Left kidney (tissue), 2 donors: ENCODE data around the gene CASP8. TPM values are rescaled to one million over a fixed set of nuclear protein-coding genes. Genes with fewer than 3 reads are reported as not detected.

Experiments
- DNase-seq: peaks from one replicate; pipeline ENCODE4 v3.0.0-alpha.2; 2013
- polyA plus RNA-seq: library from polyadenylated mRNA; unstranded; fragments of 120-200 nt; gene quantifications from one replicate; pipeline ENCODE4 v1.2.1, GENCODE V29; 2013; ENCODE audit not compliant: insufficient read length

Gene CASP8
- polyA plus RNA-seq, 1 donor, result 16.9 TPM

DNA sequence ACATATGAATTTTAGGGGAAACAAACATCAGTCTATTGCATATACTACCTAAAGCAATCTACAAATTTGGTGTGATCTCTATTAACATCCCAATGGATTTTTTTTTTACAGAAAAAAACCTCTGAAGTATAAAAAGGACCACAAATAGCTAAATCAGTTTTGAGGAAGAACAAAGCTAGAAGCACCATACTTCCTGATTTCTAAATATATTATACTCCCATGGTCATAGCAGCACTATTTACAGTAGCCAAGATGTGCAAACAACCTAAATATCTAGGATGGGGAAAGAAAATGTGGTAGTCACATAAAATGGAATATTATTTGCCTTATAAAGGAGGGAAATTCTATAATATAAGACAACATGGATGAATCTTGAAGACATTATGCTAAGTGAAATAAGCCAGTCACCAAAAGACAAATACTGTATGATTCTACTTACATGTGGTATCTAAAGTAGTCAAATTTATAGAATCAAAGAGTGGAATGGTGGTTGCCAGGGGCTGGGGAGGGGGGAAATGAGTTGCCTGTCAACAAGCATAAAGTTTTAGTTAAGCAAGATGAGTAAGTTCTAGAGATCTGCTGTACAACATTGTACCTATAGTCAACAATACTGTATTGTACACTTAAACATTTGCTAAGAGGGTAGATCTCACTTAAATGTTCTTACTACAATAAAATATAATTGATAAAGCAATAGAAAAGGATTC is 17.6 kb upstream of the CASP8 start:
- no peak for DNase-seq

DNA sequence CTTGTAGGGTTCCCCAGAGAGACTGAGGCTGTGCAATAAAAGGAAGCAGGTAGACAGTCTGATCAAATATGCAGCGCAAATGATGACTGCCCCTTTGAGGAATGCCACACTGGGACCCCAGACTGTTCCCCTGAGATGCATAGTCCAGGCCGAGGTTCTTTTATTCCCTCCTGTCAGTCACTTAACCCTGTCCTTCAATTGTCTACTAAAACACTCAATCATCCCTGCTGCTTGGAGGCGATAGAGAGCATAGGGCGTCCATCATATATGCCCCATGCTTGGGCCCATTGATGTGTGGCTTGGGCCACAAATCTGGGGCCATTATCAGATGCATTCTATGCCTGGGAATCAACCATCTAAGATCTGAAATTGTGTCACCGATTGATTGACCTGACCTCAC is 15.5 kb upstream of the CASP8 start:
- DNase-seq, result no peak

DNA sequence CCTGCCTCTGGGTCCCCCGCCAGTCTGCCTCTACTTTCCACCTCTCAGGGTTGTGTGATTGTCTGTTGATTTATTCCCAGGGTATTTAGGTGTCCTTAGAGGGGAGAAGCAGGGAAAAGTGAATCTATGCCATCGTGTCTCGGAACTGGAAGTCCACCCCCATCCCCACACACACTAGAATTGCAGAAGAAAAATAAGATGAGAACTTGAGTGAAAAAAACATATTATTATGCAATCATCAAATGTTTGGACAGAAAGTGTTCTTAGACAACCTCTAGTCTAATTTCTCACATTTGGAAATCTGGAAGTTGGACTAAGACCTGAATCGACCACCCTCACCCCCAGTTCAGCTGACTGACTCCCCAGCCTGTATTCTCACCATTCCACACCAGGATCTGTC is 14.1 kb upstream of the CASP8 start:
- DNase-seq, result no peak

DNA sequence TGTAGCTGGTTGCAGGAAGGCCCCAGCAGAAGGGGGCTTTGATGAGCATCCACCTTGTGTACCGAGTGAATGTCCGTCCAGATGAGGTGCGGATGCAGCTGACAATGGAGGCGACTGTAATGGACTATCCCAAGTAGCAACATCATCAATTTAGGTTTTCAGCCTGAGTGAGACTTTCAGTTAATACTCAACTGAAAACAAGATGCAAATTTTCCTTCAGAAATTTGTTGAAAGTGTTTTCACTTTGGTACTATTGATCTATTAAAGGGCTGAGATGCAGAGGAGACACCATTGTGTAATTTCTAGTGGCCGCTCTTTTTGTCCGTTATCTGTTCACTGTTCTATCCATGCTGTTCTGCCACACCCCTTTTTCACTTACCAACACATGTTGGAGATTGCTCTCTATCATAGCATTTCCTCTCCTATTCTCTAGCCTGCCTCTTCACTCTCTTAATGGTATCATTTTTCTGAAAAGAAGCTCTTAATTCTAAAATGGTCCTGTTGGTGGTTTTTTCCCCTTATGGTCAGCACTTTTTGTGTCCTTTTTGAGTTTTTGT is 12.0 kb upstream of the CASP8 start:
- DNase-seq, result no peak

DNA sequence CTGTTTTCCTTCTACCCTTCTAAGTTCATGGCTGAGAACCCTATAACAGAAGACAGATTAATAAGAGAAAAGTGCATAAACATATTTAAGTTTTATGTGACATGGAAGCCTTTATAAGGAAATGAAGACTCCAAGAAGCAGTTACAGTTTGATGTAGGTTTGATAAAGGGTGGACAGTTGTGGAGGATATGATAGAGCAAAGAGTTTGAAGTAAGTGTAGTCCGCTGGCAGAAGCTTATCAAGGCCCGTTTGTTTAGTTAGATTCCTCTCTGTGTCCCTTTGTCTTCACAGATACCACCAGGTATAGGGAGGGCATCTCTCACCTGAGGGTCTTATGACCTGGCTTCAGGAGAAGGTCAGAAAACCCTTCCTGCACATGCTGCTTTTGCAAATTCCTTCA is 10.4 kb upstream of the CASP8 start:
- no peak for DNase-seq

DNA sequence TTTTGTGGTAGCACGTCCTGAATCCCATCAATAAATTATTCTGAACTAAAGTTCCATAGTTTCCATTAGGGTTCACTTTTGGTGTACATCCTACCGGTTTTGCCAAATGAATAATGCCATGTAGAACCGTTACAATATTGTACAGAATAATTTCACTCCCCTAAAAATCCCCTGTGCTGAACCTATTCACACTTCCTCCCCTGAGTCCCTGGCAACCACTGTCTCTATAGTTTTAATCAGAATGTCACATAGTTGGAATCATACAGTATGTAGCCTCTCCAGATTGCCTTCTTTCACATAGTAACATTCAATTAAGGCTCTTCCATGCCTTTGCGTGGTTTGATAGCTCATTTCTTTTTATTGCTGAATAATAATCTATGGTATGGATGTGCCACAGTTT is 9.6 kb upstream of the CASP8 start:
- no peak for DNase-seq

DNA sequence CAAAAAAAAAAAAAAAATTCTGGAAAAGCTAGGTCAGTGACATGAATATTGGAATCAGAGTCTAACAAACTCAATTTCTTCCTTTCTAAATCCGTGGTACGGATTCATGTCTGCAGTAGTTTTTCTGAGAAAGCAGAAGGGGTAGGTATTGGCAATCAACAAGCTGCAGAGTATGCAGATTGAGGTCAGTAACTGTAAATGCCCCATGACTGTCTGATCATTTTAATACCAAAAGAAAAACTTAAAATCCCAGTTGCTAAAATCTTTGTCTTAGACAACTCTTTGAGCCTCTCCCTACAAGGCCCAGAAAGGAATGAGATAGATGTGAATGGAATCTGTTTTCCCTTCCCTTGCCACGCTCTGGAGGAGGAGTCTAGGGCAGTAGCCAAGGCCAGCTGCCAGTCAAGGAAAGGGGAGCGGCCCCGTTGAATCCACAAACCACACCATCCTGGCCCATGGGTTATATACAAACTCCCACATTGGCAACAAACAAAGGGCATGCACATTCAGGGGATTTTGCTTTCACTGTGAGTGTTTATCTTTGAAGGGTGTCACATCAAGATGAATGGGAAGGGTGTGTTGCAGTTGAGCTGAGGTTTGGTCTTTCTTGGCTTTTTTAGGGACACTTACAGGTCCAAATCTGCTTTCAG is 6.1 kb upstream of the CASP8 start:
- no peak for DNase-seq

DNA sequence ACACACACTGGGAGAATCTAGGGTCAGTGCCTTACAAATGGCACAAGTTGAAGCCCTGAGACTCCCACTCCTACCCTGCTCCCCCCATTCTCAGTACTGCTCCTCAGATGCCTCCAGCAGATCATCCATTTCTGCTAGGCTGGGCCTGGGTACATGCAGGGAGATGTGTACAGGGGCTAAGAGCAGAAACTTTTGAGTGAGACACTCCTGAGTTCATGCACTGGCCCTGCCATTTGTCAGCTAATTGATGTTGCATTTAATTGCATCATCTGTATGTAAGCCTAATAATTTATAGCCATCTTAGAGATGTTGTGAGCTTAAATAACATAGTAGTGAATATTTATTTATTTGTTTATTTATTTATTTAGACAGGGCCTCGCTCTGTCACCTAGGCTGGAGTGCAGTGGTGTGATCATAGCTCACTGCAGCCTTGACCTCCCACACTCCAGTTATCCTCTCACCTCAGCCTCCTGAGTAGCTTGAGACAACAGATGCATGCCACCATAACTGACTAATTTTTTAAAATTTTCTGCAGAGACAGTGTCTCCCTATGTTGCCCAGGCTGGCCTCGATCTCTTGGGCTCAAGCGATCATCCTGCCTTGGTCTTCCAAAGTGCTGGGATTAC is 4.8 kb upstream of the CASP8 start:
- DNase-seq, result no peak

DNA sequence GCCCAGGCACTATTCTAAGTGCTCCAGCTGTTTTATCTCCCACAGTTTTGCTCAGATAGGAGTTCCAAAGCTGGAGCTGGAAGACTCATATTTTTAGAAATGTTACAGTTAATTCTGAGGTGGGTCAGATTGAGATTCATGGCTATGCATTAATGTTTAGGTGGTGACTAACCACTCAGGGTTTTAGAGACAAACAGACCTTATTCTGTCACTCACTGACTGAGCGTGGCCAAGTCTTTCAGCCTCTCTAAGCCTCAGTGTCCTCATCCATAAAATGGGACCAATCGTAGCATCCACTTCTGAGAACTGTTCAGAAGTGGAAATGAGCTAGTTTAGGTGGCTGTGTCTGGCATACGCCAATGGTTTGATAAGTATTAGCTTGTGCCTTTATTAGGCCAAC is 4.3 kb upstream of the CASP8 start:
- no peak for DNase-seq

DNA sequence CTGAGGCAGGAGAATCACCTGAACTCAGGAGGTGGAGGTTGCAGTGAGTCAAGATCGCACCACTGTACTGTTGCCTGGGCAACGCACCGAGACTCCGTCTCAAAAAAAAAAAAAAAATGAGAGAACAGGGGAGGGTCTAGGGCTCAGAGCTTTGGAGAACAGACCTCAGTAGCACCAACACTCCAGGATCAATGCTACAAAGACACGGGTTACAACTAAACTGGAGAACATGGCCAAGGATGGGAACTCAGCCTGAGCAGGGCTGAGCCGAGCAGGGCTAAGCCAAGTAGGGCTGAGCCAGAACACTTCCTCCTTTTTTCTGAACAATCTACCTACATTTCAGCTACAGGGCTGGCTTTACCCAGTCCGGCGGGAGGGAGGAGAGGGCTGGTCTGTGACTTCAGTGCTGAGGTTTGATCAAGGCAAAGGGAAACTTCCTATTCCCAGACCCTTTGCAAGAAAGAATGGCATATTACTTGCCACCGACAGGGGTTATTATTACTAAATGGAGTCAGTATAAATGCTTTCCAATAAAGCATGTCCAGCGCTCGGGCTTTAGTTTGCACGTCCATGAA is 2.9 kb upstream of the CASP8 start:
- no peak for DNase-seq

DNA sequence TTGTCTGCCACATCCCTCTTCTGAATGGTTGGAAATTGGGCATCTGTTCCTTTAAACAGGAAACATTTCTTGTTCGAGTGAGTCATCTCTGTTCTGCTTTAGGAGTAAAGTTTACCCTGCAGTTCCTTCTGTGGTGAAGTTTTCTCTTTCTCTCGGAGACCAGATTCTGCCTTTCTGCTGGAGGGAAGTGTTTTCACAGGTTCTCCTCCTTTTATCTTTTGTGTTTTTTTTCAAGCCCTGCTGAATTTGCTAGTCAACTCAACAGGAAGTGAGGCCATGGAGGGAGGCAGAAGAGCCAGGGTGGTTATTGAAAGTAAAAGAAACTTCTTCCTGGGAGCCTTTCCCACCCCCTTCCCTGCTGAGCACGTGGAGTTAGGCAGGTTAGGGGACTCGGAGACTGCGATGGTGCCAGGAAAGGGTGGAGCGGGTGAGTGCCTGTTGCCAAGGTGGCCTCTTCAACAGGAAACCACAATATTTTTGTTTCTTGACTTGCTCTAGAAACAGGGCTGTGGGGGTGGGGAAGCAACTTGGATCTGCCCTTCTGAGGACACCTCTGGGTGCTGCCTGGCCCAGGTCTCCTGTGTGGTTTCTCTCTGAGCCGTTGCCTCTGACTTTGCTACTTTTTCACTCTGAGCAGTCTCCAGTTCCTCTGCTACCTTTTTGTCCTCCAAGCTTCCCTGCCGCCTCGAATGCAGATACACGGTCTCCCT is 2.2 kb upstream of the CASP8 start:
- DNase-seq, result peak; percentile 62

DNA sequence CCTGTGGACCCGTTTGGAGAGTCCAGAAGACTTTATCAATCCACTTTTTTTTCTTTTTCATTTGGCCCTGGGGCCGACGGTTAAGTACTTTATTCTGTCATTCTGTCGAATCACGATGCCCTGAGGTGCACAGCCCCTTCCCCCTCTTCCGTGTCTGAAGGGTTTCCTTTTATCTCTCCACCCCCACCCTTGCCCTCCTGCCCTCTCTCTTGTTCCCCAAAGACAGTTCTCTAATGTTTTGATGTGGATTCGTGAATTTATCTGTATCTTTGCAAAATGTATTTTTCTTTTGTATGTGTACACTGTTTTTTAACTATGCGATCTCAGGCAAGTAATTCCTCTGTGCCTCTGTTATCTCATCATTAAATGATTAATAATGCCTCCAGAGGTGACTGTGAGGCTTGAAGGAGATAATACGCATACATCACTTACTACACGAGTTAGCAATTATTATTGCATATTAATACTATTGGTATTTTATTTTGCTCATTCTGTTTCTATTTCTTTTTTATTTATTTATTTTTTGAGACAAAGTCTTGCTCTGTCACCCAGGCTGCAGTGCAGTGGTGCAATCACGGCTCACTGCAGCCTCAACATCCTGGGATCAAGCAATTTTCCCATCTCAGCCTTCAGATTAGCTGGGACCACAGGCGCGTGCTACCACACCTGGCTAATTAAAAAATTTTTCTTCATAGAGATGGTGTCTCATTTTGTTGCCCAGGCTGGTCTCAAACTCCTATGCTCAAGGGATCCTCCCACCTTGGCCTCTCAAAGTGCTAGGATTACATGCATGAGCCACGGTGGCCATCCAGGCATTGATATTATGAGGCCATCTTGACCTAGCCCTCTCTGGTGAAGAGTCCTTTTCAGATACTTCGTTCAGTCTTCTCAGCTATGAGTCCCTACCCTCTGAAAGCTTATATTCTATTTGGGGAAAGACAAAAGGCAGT is 1.4 kb upstream of the CASP8 start:
- no peak for DNase-seq

DNA sequence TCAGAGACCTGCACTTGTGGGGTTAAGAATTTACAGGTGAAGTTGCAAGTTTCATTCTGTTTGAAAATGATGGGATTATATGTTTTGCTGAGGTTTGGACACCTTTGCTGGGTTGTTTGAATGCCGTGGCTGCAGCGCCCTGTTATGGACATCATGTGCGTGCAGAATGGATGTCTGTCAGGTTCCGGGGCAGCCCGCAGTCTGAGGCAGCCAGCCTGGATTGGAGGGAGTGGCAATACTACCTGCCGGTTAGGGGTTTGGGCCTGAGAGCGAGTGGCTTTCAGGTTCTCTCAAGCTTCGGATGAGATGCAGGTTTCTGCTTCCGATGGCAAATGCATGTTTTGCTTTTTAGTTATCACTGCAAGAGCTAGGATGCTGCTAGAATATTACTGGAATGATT is 1.1 kb downstream of the CASP8 start:
- no peak for DNase-seq

DNA sequence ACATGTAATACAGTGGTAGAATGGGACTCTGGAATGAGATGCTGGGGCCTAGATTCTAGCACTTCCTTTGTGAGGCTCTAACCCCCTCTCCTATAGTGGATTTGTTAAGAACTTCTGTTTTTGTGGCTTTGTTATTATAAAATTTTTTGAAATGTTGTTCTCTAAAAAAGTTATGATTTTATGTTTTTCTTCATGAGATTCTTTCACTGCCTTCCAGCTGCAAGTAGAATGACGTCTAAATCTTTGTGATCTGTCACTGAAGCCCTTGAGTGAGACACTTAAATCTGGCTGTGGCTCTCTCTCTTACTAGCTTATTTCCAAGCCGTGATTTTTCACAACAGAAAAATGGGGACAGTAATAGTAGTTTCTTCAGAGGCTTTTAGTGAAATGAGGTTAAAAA is 1.6 kb downstream of the CASP8 start:
- no peak for DNase-seq

DNA sequence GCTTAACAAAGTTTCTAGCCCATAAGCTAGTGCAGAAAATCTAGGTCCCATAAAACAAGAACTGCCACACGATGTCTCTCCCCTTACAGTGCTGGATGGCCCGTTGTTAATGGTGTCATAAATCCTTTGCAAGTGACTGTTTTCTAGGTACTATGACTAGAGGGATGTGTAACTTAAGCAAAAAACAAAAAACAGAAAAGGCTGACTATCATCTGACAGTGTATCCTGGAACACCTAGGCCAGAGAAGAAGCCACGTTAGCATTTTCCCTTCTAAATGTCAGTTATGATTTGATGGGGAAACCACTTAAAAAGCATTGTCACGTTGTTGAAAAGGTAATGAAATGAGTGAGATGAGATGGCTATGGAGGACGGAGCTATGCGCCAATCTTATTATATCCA is 2.4 kb downstream of the CASP8 start:
- peak; percentile 42 for DNase-seq

DNA sequence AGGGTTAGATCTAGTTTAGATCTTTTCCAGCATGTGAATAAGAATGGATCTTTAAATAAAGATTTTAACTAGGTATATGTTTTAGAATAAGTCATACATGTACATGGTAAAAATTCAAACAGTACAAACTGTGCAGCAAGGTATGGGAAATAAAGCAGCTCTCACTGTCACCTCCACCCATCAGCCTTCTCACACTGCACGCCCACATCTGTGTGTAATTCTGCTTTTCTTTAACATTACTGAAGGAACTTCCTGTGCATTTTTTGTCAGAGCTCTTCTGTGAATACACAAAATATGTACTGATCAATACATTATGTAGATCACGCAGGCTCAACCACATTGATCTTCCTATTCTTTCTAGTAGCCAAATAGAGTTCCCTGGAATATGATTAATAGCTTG is 3.4 kb downstream of the CASP8 start:
- DNase-seq, result no peak

DNA sequence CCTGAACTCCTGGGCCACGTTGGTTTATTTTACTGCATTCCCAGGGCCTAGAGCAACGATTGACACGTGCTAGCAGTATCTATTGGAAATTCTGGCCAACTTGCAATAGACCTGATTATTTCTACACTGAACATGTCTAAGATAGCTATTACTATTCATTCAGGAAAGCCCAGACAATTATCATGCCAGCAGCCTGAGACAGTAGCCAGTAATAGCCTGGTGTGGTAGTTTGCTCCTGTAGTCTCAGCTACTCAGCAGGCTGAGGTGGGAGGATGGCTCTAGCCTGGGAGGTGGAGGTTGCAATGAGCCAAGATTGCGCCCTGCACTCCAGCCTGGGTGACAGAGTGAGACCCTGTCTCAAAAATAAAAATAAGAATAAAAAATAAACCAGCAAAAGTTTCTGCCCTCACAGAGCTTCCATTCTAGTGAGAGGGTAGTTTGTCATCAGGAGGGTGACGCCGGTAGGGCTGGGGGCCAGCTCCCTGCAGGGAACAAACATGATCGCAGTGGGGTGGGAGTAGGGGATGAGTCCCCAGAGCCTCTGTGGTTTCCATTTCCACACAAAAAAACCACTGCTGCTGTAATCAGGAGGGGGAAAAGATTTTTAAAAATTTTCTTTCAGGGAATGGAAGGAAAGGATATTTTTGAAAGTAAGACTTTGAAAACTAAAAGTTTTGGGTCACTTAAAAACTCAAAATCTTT is 4.3 kb downstream of the CASP8 start:
- DNase-seq, result no peak

DNA sequence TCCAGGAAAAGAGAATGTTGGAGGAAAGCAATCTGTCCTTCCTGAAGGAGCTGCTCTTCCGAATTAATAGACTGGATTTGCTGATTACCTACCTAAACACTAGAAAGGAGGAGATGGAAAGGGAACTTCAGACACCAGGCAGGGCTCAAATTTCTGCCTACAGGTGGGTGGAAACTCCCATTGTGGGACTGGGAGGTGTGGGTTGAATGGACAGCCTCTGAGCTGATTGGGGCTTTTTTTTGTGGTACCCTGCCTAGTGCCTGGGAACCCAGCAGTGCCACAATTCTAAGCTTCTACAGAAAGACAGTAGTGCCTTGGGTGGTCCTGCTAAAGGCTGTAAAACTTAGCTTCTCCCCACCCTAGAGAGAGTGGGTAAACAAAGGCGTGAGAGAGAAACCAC is 6.3 kb downstream of the CASP8 start:
- no peak for DNase-seq

DNA sequence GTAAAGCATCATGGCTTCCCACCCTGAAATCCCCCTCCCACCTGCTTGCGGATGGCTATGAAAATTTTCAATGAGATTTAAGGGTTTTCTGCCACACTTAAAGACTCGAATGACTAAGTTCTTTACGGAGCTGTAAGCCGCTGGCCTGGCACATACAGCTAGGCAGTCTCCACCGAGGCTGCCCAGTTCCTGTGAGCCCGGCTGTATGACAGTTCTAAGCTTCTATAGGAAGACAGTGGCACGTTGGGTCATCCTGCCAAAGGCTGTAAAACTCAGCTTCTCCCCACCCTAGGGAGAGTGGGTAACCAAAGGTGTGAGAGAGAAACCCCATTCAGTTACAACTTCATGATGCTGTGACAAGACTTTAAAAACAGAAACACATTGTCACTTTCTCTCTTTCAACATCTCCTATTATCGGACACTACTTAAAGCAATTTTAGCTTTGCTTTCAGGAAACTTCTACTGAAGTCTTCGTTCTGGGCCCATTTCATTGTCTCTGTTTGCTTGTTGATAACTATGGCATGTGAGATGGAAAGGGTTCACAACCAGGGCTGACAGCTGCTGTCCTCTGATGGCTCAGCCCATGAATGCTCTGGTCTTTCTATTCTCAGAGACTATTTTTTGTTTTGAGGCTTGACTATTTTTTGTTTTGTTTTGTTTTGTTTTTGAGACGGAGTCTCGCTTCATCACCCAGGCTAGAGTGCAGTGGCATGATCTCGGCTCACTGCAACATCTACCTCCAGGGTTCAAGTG is 7.1 kb downstream of the CASP8 start:
- no peak for DNase-seq

DNA sequence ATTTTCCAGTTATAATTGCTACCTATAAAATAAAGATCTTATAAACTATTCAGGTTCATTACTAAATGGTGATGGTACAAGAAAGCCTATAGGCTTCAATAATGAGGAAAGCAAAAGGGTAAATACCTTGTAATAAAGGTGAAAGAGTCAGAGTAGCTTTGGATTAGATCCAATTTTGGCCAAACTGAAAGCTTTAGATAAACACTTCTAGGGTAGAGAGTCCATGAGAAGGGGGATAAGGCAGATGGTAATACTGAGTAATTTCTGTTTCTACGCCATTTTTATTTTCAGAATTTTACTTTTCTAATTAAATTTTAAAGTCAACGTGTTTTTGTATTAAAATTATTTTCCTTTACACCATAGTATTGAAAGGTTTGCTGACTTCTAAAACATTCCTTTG is 9.4 kb downstream of the CASP8 start:
- no peak for DNase-seq
